Right hindlimb (tissue), 1 donor: ENCODE data around the gene SEMA4C.

Experiments
- DNase-seq: peaks from one replicate; pipeline ENCODE4 v3.0.0-alpha.2; 2018

The SEMA4C gene

DNA sequence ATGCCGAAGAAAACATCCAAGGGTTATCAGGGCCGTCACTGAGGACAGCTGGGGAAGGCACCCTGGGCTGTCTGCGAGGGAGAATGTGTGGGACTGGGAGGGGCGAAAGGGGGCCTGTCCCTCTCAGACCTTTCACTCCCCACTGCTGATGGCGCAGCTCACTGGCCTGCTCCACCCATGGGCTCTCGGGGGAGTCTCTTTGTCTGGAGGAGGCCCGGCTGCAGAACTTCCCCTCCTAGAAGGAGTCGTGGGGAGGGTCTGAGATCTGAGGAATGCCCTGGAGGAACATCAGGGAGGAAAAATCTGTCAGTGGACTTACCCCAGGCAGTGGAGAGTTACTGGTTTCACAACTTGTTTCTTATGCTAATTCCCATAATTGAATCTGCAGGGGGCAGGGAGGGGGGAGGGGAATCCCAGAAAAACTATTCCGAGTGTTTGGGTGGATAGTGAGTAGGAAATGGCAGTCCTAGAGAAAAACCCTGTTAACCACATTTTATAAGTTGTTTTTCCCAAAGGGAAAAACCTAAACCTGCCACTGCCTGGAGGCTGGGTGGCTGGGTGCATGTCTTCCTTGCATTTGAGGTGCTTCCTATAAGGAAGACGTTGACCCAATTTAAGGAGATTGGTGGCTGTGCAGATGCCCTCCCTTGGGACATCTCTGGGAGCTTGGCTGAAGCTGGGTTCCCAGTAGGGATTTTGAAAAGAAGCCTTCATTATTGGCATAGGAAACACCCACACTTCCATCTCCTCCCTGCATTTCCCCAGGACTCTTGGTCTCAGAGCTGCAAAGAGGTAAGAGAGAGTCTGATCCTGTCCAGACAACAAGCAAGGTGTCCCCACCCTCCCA lies 11.7 kb upstream of the SEMA4C start:
- no peak for DNase-seq

- DNase-seq: no peak
These were observed 11.0 kb upstream of the SEMA4C start for GRCh38 chr2:96880891-96881273.

DNA sequence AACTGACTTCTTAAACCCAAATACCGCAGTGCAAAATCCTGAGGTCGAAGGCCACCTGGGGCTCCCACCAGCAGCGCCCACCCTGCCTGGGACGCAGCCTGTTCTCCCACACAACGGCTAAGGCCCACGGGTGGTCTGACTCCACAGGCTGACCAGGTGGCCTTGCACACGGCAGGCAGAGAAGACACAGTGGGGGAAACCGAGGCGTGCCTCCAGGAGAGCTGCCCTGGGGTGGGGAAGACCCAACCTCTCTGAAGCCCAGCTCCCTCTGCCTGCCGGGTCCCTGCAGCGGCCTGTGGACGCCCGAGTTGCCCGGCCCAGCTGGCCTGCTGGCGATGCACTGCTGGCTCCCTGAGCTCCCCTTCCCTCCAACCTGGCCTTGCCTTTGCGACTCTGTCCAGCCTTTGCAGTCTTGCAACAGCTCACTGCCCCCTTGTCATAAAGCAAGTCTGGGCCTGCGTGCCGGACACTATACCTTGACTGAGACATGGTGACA lies 9.7 kb upstream of the SEMA4C start:
- DNase-seq: no peak

GRCh38 chr2:96878796-96879544 lies 9.1 kb upstream of the SEMA4C start:
- DNase-seq: no peak

GRCh38 chr2:96878171-96878570 lies 8.3 kb upstream of the SEMA4C start:
- DNase-seq: no peak

GRCh38 chr2:96877631-96878092 lies 7.8 kb upstream of the SEMA4C start:
- DNase-seq: no peak

DNA sequence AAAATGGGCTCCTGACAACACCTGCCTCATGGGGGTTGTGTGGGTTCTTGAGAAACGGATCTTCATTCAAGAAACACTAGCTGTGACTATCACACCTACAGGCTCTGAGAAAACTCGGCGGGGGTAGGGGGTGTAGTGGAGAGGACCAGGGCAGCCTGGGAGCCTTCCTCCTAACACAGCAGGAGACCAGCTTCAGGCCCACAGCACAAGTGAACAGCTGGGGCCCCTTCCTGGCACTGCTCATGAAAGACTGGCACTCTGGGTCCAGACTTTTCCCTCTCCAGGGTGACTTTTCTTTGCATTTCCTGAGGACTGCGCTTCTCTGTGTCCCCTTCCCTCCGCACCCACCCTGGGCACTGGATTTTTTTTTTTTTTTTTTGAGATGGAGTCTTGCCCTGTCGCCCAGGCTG lies 7.2 kb upstream of the SEMA4C start:
- DNase-seq: peak; percentile 21

GRCh38 chr2:96876269-96877041 lies 6.6 kb upstream of the SEMA4C start:
- peak; percentile 16 for DNase-seq

DNA sequence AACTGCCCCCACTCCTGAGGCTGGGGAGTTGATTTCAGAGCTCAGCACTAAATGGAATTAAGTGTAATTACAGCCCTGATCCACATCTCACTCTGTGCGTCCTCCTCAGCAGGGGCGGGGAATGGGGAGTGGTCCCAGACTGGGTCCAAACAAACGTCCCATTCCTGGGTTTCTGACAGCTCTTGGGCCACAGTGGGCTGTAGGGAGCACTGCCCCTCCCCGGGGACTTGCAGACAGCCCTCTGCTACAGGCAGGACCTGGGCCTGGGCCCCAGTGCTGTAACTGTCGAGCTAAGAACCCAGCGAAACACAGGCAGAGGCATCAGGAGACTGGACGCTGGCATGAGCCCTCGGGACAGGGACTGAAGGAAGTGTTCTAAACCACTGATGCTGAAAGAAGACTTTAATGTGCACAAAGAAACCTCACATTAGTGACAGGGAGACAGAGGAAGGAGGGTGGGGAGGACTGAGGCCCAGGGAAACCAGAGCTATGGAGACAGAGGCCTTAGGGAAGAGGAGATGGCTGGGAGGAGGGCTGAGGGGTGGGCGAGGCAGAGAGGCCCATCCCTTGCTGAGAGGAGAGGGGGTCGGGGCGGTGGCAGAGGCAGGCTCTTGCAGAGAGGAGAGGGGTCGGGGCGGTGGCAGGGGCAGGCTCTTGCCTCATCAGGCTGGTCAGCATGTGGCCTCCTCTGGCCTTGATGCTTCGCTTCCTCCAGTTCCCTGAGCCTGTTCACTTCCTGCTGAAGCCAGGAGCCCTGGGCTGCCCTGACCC lies 5.8 kb upstream of the SEMA4C start:
- DNase-seq: peak; percentile 49

DNA sequence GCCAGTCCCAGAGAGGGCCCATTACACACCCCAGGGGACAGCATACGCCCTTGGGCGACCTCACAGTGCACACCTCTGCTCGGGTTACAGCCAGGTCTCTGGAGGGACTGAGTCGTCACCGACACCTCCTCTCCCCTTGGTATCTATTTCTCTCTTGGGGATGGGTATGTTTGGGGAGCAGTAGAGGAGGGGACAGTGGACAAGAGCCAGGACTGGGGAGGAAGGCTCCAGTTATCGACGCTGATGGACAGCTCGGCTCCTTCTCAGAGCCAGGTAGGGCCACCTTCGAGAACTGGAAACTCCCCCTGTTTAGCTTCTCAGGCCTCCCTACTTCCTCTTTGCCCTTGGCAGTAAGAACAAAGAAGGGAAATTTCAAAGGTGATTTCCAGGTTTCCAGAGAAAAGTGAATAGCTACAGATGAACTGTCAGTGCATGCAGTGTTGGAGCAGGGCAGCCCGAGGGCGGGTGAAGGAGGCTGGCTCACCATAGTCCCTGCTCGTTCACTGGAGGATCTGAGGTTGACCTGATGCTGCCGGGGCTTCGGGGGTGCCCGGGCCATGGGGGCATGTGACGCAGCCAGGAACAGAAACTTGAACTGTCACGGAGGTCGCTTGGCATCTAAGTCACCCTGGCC lies 4.4 kb upstream of the SEMA4C start:
- peak; percentile 35 for DNase-seq

DNA sequence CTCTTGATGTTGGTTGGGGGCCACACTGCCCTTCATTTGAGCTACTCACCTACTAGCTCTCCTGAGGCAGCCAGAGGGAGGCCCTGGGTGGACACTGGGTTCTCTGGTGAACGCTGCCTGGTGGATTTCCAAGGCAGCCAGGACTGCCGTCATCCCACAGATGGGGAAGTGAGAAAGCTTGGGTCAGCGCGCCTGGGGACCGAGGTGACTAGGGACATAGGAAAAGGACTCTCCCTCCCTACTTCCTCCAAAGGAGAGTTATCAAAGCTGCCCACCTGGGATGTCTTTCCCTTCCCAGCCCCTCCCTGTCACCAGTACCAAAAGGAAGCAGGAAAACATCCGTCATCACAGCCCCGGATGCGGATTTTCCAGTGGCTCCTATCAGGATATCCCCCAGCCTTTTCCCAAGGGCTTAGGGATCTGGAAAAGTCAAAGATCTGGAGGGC lies 3.8 kb upstream of the SEMA4C start:
- DNase-seq: peak; percentile 36

GRCh38 chr2:96872591-96873349 lies 2.9 kb upstream of the SEMA4C start:
- DNase-seq: peak; percentile 17

DNA sequence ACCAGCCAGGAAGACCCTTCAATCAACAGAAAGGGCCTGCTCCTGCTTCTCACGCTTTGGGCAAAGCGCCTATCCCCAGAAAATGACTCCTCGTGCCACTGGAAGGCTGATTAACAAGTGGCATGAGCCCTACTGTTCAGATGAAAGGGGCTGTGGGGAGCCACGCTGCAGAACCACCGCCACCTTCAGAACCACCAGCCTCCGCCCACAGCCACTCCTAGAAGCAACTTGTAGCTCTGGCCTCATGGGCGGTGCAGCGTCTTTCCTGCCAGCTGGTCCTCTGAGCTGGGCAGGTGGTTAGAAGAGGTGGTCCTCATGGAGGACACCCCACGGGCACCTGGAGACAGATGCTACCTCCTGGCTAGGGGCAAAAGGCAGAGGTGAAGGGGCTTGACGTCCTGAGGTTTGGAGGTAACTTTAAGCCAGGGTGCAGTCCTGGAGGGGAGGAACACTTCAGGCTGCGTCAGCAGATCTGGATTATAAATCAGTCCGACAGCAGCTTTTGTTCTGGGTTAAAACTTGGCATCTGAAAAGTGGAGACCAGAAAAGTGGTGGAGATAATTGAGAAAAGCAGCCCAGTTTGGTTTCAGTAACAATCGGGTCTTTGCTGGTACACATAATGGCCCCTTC lies 861 bp upstream of the SEMA4C start:
- DNase-seq: peak; percentile 57

DNA sequence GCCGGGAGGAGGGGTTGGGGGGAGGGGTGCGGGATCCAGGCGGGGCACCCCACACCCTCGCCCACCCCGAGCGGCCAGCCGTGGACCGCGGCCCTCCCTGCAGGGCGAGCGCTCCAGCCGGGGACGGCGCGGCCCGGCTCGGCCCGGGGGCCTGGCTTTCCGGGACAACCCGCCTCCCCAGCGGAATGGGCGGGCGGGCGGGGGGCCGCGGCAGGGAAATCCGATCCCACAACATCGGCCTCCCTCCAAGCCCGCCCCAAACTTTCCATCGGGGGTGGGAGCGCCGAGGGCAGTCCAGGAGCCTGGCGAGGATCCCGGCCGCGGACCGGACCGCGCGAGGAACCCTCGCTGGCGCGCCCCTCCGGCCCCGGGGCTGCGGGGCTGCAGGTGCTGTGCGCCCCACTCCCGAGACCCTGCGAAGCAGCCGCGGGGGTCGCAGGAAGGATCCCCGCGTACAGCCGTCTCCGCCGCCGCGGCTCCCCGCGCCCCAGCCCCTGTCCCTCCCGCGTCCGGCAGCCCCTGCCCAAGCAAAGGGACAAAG lies 529 bp downstream of the SEMA4C start:
- peak; percentile 95 for DNase-seq

- peak; percentile 95 for DNase-seq
These were observed 1.2 kb downstream of the SEMA4C start for GRCh38 chr2:96868555-96869280.

- DNase-seq: peak; percentile 57
These were observed 1.9 kb downstream of the SEMA4C start for GRCh38 chr2:96867756-96868554.

- DNase-seq: peak; percentile 19
These were observed 2.7 kb downstream of the SEMA4C start for GRCh38 chr2:96866986-96867755.

DNA sequence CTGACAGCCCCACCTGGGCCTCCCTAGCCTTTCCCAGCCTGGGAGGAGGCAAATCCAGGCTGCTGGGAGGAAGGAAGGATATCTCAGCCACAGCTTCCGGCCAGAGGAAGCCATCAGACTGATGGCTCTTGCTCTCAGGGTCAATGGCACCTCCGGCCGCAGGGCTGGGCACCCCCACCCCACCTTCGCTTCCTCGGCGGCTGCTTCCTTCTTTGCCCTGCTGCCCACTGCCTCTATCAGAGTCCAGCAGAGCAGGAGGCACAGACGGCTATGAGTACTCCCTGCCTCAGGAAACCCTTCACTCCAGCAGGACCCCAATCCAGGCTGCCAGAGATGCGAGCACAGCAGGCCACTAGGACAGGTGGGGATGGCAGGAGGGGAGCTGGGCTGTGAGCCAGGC lies 3.3 kb downstream of the SEMA4C start:
- DNase-seq: peak; percentile 27
